ENCODE measurements around the gene AKAP8L.

AKAP8L gene

GRCh38 chr19:15418579-15419412, at the start of gene AKAP8L:
Gene AKAP8L, minus strand, starts transcription at chr19:15418988. Its CDS starts 65 bp downstream, at chr19:15418923.
- TF ChIP-seq CTCF (IDR thresholded peaks at IDR 0.05): no peak

- no peak for TF ChIP-seq CTCF (IDR thresholded peaks at IDR 0.05)
Measured at GRCh38 chr19:15467734-15468214, 49.0 kb upstream of the AKAP8L start.

GRCh38 chr19:15466851-15467733, 48.3 kb upstream of the AKAP8L start:
- TF ChIP-seq CTCF (IDR thresholded peaks at IDR 0.05): no peak

- no peak for TF ChIP-seq CTCF (IDR thresholded peaks at IDR 0.05)
Measured at GRCh38 chr19:15464394-15465385, 45.9 kb upstream of the AKAP8L start, which contains the start of gene RASAL3. Gene RASAL3, minus strand, starts transcription at chr19:15464544. Its CDS starts 186 bp downstream, at chr19:15464358.

- no peak for TF ChIP-seq CTCF (IDR thresholded peaks at IDR 0.05)
Measured at GRCh38 chr19:15463861-15464371, 45.1 kb upstream of the AKAP8L start.

- TF ChIP-seq CTCF (IDR thresholded peaks at IDR 0.05): no peak
Measured at GRCh38 chr19:15461694-15462093, 42.9 kb upstream of the AKAP8L start.

Data from LNCAP (cell line).